ENCODE data around the gene ZNF37A.
"Not testable (repeated sequence)": the region's sequence is repeated elsewhere in the genome, so short reads cannot be mapped to it uniquely, and the experiment has no call there.

Gene ZNF37A

DNA sequence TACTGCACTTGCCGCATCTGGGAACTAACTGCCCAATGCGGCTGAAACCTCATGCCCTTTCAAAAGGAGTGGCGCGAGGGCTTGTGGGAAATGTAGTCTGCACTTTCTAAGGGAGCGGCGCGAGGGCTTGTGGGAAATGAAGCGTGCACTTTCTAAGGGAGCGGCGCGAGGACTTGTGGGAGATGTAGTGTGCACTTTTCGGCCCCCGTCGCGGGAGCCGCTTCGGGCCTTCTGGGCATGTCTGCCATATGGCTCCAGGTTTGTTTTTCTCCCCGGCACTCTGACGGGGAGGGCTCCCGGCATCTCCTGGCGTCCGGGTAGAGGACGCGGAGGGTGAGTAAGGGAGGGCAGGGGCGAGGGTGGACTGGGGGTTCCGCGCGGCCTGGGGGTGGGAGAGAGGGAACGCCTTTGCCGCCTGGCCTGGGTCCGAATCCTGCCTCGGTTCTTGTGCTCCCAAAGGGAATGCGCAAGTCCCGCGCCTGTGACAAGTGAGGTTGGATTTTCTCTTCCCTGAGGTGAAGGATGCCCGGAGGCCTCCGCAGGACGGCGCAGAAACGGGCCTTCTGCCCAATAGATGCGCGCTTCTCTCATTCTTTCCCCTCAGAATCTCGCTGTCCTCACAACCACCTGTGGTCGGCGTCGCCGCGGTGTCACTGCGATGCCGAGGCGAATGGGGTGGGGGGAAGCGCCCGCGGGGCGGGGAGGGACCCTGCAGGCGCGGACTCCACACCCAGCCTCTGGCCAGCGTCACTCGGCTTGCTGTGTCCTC, at the start of gene ZNF37A:
Gene ZNF37A (plus strand): TSS at position 180 of the 769 bp plus-strand sequence. CDS start 2,281 bp downstream, outside the sequence.
- DNase-seq = peak; percentile 94 to 95

DNA sequence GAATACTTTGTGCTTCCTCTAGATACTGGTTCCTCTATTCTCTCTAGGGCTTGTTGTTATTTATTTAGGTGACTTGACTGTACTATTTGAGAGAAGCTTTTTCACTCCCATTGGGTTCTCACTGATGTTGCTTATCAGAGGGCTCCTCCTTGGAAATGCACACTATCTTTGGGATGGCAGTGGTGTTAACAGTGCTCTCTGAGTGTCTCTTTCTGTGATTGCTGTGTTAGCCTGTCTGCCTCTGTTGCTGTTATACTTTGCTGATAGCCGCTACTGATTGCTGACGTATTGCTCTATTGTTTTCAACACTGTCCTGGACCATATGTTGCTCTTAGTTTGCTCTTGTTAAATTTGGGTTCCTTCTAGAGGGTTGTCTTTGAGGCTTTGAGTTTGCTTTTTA, 49.0 kb upstream of the ZNF37A start:
- no peak for DNase-seq

DNA sequence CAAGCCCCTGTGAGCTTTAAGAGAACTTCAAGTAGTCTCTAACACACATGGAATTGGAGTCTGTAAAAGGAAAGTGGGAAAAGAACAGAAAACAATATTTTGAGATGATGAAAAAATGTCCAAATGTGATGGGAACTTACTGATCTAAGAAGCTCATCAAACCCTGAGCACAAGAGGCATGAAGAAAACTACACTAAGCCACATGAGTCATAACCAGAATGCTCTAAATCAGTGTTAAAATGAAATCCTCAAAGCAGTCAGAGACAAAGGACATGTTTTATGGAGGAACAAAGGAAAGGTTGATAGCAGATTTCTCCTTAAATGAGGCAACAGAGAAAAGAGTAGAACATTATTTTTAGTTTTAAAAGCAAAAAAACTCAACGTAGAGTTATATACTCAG, 46.5 kb upstream of the ZNF37A start:
- DNase-seq = no peak

DNA sequence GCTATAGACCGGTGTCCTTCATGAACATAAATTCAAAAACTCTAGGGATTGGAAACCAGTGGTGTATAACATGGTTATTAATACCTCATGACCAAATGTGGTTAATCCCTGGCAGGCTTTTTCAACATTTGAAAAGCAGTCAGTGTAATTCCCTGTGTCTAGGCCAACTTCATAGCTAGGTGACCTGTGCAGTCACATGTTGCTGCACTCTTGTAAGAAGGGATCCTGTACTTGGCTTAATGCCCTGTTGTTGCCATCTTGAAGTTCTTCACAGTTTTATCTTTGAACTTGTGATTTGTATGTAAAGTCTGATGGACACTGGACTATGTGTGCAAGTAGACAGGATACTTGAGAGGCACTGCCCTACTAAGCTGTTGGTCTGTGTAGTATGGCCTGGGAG, 43.9 kb upstream of the ZNF37A start:
- no peak for DNase-seq

DNA sequence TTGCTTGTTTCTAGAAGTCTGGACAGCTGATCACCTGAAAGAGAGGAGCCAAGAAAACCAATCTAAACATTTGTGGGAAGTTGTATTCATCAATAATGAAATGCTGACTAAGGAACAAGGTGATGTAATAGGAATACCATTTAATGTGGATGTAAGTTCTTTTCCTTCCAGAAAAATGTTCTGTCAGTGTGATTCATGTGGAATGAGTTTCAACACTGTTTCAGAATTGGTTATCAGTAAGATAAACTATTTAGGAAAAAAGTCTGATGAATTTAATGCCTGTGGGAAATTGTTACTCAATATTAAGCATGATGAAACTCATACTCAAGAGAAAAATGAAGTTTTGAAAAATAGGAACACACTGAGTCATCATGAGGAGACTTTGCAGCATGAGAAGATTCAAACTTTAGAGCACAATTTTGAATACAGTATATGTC, 39.8 kb upstream of the ZNF37A start:
- DNase-seq = peak; percentile 6 to 20

DNA sequence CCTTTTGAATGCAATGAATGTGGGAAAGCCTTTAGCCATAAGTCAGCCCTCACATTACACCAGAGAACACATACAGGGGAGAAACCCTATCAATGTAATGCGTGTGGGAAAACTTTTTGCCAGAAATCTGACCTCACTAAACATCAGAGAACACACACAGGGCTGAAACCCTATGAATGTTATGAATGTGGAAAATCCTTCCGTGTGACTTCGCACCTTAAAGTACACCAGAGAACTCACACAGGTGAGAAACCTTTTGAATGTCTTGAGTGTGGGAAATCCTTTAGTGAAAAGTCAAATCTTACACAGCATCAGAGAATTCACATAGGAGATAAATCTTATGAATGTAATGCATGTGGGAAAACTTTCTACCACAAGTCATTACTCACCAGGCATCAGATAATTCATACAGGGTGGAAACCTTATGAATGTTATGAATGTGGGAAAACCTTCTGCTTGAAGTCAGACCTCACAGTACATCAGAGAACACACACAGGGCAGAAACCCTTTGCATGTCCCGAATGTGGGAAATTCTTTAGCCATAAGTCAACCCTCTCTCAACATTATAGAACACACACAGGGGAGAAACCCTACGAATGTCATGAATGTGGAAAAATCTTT, 38.8 kb upstream of the ZNF37A start:
- DNase-seq = not testable (repeated sequence)

DNA sequence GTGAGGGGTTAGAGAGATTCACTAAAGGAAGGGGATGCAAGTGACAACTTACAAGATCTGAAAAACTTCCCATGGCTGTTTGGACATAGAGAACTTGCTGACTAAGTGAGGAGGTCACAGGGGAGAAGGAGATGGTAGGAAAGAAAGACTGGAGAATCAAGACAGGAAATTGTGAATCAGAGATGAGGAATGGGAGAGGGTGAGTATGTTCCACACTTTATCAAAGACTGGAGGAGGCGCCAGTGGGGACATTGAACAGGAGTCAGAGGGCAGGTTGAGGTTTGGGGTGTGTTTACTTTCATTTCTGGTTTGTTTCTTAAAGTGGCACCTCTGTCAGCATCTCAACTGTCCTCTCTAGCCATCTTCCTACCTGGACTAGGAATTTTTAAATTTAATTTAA, 24.5 kb upstream of the ZNF37A start:
- not testable (repeated sequence) for DNase-seq

DNA sequence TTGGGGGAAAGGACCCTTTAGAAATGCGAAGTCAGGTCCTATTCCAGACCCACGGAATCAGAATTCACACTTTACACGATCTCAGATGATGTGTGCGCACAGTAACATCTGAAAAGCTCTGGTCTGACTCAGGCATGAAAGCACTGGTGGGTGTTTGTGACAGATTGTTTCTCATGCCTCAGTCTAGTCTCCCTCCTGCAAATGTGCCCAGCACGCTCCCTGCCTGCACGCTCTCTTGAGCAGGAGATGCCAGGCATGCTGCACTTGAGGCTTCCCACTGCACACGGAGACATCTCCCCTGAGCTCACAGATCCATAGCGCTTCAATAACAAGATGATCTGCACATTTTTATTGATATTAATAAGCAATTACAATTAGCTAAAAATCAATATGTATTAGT, 23.6 kb upstream of the ZNF37A start:
- no peak for DNase-seq

DNA sequence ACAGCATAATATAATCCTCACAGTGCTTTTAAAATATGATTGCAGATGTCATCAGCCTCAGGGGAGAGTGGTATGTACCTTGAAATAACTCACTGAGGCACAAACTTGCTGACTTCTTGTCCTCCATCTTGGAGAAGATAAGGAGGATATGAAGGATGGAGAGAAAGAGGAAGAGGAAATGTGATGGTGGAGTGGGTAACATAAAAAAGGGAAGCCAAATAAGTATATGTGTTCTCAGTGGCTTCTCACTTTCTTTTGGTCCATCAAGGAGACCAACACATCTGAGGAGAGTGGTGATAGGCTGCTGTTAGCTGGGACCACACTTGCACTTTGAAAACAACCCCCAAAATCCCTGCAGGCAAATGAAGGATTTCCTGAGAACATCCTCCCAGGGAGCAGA, 21.6 kb upstream of the ZNF37A start:
- peak; percentile 17 to 30 for DNase-seq

DNA sequence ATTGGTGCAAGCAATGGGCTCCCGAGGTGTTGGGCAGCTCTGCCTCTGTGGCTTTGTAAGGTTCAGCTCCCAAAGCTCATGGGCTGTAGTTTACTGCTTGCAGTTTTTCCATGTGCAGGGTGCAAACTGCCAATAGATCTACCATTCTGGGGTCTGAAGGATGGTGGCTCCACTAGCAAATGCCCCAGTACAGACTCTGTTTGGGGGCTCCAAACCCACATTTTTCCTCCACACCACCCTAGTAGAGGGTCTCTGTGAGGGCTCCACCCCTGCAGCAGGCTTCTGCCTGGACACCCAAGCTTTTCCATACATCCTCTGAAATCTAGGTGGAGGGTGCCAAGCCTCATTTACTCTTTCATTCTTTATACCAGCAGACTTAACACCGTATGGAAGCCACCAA, 17.4 kb upstream of the ZNF37A start:
- DNase-seq = no peak

DNA sequence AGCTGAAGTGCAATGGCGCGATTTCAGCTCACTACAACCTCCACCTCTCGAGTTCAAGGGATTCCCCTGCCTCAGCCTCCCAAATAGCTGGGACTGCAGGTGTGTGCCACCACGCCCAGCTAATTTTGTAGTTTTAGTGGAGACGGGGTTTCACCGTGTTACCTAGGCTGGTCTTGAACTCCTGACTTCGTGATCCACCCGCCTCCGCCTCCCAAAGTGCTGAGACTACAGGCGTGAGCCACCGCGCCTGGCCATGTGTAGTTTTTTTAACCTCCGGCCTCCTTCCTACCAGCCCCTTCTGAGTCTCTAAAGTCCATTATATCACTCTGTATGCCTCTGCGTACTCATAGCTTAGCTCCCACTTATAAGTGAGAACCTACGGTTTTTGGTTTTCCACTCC, 819 bp upstream of the ZNF37A start:
- not testable (repeated sequence) for DNase-seq

DNA sequence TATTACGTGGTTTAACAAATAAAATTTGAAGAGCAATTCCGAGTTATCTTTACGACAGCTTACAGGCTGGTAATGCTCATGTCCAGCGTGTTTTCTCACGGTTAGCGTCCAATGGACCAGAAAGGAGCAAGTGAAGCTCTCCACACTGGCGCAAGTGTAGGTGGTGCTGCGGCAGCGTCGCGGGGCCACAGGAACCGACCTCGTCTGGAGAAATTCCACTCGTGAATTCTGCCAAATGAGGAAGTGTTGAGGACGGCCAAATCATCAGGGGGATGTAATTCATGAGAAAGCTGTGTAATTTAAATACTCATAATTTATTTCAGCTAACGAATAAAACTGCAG, 350 bp upstream of the ZNF37A start:
- DNase-seq = no peak

DNA sequence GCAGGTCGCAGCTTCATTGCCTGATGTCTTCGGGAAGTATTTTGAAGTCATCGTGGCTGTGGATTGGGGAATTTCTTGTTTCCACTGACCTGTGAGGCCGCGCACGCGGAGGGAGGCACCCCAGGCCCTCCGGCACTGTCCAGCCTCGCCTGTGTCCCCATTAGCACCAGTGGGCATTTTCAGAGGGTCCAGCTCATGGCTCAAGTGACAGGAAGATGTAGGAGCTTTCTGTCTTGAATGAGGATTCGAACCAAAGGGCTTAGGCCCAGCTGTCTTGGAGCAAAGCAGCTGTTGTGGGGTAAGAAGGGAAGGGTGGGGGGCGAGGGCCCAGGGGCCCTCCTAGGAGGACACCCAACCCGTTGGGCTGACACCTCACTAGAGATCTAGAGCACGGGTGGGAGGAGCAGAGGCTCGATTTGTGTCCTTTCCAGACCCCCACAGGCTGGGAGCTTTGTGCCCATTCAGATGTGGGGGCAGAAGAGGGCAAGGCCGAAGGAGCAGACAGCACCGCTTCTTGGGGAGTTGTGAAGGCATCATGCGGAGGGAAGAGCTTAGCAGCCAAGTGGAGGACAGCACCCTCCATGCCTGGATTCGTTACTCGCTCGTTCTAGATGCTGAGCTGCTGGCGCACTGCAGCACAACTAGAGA, 914 bp downstream of the ZNF37A start:
- DNase-seq = no peak

DNA sequence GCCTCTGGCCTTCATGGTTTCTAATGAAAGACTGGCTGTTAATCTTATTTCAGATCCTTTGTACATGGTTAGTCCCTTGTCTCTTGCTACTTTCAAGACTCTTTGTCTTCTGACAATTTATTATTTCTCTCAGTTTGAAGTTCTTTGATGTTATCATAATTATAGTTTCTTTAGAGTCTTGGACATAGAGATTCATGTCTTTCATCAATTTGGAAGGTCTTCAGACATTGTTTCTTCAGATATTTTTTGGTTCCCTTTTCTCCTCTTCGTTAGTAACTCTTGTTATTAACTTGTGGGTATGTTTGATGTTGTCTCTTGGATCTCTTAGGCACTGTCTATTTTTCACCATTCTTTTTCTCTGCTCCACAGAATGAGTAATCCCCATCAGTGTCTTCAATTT, 8.7 kb downstream of the ZNF37A start:
- DNase-seq = no peak

DNA sequence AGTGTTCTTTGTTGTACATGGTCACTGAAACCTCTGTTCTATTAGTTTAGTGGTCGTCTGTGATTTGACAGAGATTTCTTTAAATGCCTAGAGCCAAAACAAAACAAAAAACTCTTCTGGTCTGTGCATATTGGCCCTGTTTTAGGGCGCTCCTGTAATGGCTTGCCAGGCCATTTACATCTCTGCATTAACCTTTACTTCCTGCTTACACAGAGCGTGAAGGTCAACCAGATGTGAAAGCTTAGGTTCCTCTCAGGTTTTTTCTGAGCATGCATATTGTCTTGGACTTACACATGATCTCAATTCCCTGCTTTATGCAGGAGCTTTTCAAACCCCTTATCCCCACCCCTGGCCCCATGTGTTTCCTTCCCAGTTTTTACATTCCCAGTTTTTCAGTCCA, 9.6 kb downstream of the ZNF37A start:
- no peak for DNase-seq

DNA sequence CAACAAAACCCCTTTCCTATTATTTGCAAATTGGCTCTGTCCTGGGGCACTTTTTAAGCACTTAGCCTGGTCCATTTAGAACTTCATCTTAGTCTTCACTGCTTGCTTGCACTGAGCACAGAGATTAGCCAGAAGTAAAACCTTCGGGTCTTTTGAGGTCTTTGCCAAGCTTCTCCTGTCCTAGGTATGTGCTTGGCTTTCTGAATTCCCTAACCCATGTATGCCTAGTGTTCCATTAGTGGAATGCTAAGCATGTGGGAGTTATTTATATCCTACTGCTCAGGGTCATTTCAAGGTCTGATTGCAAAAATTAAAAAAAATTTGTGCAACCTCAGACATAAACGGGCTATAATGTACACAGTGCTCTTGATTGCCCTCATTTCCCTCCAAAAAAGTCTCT, 18.0 kb downstream of the ZNF37A start:
- DNase-seq = no peak

DNA sequence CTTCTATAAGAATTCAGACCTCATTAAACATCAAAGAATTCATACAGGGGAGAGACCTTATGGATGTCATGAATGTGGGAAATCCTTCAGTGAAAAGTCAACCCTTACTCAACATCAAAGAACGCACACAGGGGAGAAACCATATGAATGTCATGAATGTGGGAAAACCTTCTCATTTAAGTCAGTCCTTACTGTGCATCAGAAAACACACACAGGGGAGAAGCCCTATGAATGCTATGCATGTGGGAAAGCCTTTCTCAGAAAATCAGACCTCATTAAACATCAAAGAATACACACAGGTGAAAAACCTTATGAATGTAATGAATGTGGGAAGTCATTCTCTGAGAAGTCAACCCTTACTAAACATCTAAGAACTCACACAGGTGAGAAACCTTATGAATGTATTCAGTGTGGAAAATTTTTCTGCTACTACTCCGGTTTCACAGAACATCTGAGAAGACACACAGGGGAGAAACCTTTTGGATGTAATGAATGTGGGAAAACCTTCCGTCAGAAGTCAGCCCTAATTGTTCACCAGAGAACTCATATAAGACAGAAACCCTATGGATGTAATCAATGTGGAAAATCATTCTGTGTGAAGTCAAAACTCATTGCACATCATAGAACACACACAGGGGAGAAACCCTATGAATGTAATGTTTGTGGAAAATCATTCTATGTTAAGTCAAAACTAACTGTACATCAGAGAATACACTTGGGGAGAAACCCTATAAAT, 24.1 kb downstream of the ZNF37A start:
- no peak for DNase-seq

DNA sequence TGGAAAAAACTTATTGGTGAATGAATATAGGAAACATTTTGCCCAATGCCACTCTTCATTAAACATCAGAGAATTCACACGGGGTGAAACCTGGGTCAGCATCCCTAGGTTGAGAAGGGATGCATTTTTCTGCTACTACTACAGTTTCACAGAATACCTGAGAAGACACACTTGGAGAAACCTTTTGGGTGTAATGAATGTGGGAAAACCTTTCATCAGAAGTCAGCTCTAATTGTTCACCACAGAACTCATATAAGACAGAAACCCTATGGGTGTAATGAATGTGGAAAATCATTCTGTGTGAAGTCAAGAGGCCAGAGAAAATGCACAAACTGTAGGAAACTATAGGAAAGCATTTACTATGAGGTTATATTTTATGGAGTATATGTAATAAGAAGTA, 24.9 kb downstream of the ZNF37A start:
- no peak for DNase-seq

DNA sequence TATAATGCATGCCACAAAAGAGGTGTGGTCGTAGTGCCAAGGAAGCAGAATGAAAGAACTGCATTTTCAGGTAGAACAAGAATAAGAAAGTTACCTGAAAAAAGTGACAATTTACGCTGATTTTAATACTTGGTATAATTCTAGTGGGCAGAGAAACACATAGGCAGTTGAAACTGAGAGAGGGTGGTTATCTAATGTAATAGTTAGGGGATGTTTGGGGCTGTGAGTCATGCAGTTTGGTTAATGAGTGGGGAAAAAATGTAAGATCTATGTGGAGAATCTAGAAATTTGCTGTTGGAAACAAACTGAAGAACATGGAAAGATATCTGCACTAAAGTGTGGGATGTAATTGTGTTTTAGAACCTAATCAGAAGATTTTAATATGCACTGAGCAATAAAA, 33.7 kb downstream of the ZNF37A start:
- no peak for DNase-seq

DNA sequence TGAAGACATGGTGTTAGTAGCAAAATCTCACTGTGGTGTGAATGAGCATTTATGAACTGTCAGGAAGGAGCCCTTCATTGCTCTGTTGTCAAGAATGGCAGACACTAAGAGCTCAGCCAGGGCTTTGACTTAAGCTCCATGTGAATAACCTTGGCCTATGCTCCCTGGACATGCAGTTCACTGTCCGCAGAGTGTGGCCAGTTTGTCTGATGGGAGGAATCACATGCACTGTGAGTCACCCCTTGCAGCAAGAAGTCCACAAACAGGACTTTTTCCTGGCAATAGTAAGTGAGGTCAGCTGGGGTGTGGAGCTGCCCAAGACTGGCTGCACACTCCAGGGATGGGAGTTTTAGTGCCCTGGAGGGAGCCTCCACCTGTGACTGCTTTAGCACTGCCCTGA, 49.5 kb downstream of the ZNF37A start:
- DNase-seq = no peak

DNA sequence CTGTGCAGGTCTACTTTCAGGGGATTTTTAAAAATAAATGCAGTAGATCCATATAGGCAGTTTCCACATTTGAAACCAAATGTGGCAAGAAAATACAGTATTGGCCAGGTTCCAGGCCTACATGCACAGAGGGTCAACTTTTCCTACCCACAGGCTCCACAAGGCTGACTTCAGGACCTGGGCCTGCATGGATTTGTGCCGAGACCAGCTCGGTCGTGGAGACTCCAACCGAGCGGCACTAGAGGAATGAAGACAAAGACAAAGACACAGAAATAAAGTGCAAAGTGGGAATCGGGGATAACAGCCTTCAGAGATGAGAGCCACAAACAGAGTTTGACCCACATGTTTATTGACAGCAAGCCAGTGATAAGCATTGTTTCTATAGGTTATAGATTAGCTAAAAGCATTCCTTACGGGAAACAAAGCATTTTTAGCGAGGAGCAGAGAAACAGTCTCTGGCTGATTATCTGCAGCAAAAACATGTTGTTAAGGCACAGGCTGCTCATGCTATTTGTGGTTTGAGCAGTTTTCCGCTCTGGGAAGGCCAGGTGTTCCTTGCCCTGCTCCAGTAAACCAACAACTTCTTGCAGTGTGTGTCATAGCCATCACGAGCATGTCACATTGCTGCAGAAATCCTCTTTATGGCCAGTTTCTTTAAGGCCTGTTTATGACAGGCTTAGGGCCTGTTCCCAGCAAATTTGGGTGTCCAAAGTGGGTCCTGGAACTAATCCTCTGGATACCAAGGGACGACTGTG, 52.6 kb downstream of the ZNF37A start:
- no peak for DNase-seq

DNA sequence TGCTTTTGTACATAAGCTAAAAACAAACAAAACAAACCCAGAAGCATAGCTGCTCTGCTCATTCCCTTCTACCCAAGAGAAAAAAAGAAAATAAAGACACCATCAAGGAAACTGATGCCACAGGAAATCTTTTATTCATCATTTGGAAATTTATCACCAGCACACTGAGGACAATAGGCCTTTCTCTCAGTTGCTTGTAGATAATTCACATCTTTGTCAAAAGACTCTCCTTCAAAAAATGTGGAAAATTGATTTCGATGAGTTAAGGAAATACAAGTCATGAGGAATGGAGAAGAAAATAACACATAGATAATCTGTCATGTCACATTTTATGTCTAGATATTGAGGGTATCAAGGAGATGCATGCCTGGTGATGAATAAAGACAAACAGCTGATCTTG, 53.5 kb downstream of the ZNF37A start:
- DNase-seq = no peak

Measured in AML-193 (cell line).